GM21737 (cell line): ENCODE data around the gene PFKP.
"Not testable (repeated sequence)": the region's sequence is repeated elsewhere in the genome, so short reads cannot be mapped to it uniquely, and the experiment has no call there.

Source experiments
- ATAC-seq: cut with Tn5 transposase; IDR thresholded peaks from one replicate; pipeline ENCODE4 v1.9.1; 2021; ENCODE audit warnings: mild to moderate bottlenecking, moderate library complexity; ENCODE audit not compliant: unreplicated experiment

Gene PFKP

GRCh38 chr10:3046981-3047547, 20.3 kb upstream of the PFKP start:
- ATAC-seq: no peak

GRCh38 chr10:3047596-3047995, 19.8 kb upstream of the PFKP start:
- no peak for ATAC-seq

- ATAC-seq: no peak
Measured at GRCh38 chr10:3048119-3049019, 19.0 kb upstream of the PFKP start.

- ATAC-seq: no peak
Measured at GRCh38 chr10:3051692-3052091, 15.7 kb upstream of the PFKP start.

GRCh38 chr10:3053155-3053554, 14.2 kb upstream of the PFKP start:
- no peak for ATAC-seq

GRCh38 chr10:3054183-3054850, 13.0 kb upstream of the PFKP start:
- ATAC-seq: no peak

GRCh38 chr10:3054851-3055199, 12.5 kb upstream of the PFKP start:
- no peak for ATAC-seq

GRCh38 chr10:3056280-3057037, 10.9 kb upstream of the PFKP start:
- no peak for ATAC-seq

GRCh38 chr10:3057946-3058345, 9.4 kb upstream of the PFKP start:
- no peak for ATAC-seq

GRCh38 chr10:3059974-3060373, 7.4 kb upstream of the PFKP start:
- ATAC-seq: no peak

GRCh38 chr10:3060481-3060889, 6.9 kb upstream of the PFKP start:
- ATAC-seq: no peak

GRCh38 chr10:3061323-3061898, 5.9 kb upstream of the PFKP start:
- ATAC-seq: not testable (repeated sequence)

GRCh38 chr10:3062502-3063186, 4.7 kb upstream of the PFKP start:
- ATAC-seq: no peak

GRCh38 chr10:3064423-3064822, 2.9 kb upstream of the PFKP start:
- ATAC-seq: no peak

- ATAC-seq: no peak
Measured at GRCh38 chr10:3065622-3066021, 1.7 kb upstream of the PFKP start.

- no peak for ATAC-seq
Measured at GRCh38 chr10:3066317-3067117, 831 bp upstream of the PFKP start.

- ATAC-seq: peak; percentile 15
Measured at GRCh38 chr10:3067859-3068179, 471 bp downstream of the PFKP start.

GRCh38 chr10:3068201-3068967, 1.0 kb downstream of the PFKP start:
- ATAC-seq: peak; percentile 41
